ENCODE data around the gene VPS37C.

VPS37C gene

GRCh38 chr11:61133956-61134662 lies 27.1 kb downstream of the VPS37C start:
- DNase-seq (ENCODE audit: low read depth in 4 of 4, low spot score in 1 of 4) = no peak

- no peak for DNase-seq (ENCODE audit: low read depth in 4 of 4, low spot score in 1 of 4)
Observed at GRCh38 chr11:61133145-61133544, 28.1 kb downstream of the VPS37C start.

- DNase-seq (ENCODE audit: low read depth in 4 of 4, low spot score in 1 of 4) = no peak
Observed at GRCh38 chr11:61132646-61133045, 28.6 kb downstream of the VPS37C start.

GRCh38 chr11:61131998-61132555 lies 29.1 kb downstream of the VPS37C start:
- DNase-seq (ENCODE audit: low read depth in 4 of 4, low spot score in 1 of 4) = no peak

DNA sequence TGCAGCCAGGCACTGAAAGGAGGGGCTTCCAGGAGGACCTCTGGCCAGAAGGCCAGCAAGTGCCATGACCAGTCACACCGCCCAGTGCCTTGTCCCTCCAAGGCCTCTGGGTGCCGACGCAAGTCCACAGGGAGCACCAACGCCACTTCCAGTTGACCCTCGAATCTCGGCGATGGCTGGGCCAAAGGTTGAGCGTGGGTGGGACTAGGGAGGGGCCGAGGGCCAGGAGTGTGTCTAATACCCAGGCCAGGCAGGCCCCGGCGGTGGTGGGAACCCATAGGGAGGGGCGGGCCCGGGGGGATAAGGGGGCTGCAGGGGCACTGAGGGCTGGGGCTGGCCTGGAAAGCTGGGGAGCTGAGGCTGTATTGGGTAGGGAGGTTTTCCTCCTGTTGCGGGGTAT lies 29.6 kb downstream of the VPS37C start:
- no peak for DNase-seq (ENCODE audit: low read depth in 4 of 4, low spot score in 1 of 4)

DNA sequence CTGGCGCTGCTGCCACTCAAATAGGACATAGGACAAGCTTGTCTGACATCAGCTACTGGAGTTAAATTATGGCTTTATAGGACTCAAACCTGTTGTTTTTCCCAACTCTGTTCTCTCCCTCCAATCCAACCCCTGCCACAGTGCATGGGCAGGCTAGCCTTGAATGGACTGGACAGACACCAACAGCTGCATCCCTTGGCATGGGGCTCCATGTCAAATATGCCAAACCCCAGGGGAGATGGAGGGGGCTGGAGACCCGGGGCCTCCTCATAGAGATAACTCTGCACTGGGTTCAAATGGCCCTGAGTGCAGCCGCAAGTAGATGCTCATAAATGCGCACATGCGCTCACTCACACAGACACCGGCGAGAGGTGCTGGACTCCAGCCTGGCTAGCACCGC lies 30.0 kb downstream of the VPS37C start:
- DNase-seq (ENCODE audit: low read depth in 4 of 4, low spot score in 1 of 4) = no peak

- peak; percentile 81 to 89 (median 86) for DNase-seq (ENCODE audit: low read depth in 4 of 4, low spot score in 1 of 4)
Observed at GRCh38 chr11:61129639-61130523, 31.3 kb downstream of the VPS37C start.

DNA sequence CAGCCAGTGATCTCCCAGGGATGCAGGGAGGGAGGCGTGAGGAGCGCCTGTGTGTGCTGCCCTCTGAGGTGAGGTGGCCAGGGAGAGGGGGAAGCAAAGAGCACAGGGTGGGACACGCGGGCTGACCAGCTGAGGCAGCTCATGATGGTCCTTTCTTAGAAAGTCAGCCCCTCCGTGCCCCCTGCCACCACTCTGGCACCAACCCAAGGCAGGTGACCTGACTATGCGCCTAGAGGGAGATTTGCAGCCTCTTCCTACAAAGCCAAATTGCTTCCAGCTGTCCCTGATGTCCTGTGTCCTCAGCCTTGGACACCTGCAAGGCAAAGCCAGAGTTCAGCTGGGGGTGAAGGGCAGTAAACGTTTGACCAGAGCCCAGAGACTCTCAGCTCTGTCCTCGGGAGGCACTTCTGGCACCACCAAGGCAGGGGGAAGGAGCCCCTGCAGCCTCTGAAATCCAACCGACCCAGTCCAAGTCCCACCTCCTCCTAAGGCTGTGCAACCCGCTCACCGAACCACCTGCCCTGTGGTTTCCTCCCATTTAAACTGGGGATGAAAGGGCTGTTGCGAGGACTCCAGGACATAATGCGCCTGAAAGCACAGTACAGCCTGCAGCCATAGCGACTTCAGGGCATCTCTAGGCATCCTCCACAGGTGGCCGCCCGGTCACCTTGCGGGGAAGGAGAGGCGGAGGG lies 32.1 kb downstream of the VPS37C start:
- no peak for DNase-seq (ENCODE audit: low read depth in 4 of 4, low spot score in 1 of 4)

- no peak for DNase-seq (ENCODE audit: low read depth in 4 of 4, low spot score in 1 of 4)
Observed at GRCh38 chr11:61127991-61128390, 33.2 kb downstream of the VPS37C start.

DNA sequence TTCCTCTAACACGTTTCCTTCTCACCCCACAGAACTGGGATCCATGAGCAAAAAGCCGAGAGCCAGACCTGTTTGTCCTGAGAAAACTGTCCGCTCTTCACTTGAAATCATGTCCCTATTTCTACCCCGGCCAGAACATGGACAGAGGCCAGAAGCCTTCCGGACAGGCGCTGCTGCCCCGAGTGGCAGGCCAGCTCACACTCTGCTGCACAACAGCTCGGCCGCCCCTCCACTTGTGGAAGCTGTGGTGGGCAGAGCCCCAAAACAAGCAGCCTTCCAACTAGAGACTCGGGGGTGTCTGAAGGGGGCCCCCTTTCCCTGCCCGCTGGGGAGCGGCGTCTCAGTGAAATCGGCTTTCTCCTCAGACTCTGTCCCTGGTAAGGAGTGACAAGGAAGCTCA lies 35.0 kb downstream of the VPS37C start:
- no peak for DNase-seq (ENCODE audit: low read depth in 4 of 4, low spot score in 1 of 4)

DNA sequence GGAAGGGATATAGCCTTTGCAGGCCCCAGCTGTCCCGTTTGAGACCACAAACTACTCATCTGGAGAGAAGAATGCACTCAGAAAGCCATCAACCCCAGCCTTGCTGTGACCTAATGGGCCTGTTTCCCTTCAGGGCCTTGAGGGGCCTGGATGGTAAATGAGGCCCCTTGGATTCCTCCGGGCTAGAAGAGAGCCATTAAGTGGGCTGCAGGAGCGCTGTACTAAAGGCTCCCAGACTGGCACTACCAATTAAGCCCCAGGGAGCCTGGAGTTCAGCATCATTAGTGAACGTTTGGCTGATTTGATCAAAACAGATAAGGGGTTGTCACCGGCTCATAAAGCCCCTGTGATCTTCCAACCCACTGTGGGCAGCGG lies 35.9 kb downstream of the VPS37C start:
- DNase-seq (ENCODE audit: low read depth in 4 of 4, low spot score in 1 of 4) = no peak

GRCh38 chr11:61124574-61125309 lies 36.5 kb downstream of the VPS37C start:
- DNase-seq (ENCODE audit: low read depth in 4 of 4, low spot score in 1 of 4) = no peak

GRCh38 chr11:61123775-61124571 lies 37.3 kb downstream of the VPS37C start:
- no peak for DNase-seq (ENCODE audit: low read depth in 4 of 4, low spot score in 1 of 4)

DNA sequence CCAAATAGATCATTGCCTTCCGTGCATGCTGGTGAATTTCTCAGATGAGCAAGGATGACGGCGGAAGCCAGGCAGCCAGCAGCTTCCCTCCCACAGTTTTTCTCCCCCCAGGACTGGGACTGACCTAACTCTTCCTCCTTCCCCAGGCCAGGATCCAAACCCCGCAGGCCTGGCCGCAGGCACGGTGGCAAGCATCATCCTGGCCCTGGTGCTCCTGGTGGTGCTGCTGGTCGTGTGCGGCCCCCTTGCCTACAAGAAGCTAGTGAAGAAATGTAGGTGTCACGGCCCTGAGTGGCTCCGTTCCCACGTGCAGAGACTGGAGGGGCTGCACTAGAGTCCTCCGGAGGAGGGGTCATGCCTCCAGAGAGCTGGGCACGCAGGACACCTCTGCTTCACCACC lies 38.5 kb downstream of the VPS37C start:
- DNase-seq (ENCODE audit: low read depth in 4 of 4, low spot score in 1 of 4) = no peak

DNA sequence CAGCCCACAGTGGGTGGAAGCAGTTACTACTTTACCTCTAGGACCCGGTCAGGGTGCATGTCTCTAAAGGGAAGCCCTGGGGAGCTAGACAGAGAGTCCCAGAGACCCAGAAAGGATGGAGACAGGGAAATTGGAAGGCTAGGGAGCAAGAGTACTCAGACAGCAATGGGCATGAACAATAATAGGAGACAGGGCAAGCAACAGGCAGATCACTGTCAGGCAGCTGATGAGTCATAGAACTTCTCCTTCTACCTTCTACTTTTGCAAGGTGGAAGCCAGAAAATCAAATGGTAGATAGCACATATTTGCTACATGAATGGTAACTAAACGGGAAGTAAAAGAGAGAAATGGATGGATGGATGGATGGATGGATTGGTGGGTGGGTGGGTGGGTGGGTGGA lies 39.3 kb downstream of the VPS37C start:
- DNase-seq (ENCODE audit: low read depth in 4 of 4, low spot score in 1 of 4) = no peak

DNA sequence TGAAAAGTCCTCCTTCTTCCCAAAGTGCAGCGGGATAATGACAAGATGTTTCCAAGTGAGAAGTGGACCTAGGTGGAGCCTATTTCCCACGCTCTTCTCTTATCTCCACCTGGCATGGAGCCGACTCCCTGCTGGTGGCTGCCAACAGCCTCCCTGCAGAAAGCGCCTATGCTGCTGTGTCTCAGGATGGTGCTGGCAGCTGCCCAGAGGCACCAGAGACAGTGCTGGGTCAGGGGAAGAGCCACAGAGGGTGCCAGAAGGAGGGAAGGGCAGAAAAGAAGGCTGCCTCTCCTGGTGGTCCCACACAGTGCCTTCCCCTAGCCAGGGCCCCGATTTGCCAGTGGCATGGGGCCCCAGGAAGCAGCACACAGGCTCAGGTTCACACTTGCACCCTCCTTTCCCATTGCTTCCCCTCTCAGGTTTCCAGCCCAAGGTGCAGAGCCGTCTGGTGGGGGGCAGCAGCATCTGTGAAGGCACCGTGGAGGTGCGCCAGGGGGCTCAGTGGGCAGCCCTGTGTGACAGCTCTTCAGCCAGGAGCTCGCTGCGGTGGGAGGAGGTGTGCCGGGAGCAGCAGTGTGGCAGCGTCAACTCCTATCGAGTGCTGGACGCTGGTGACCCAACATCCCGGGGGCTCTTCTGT lies 39.9 kb downstream of the VPS37C start:
- no peak for DNase-seq (ENCODE audit: low read depth in 4 of 4, low spot score in 1 of 4)

GRCh38 chr11:61120706-61121191 lies 40.5 kb downstream of the VPS37C start:
- DNase-seq (ENCODE audit: low read depth in 4 of 4, low spot score in 1 of 4) = no peak

- DNase-seq (ENCODE audit: low read depth in 4 of 4, low spot score in 1 of 4) = no peak
Observed at GRCh38 chr11:61120099-61120705, 41.0 kb downstream of the VPS37C start.

DNA sequence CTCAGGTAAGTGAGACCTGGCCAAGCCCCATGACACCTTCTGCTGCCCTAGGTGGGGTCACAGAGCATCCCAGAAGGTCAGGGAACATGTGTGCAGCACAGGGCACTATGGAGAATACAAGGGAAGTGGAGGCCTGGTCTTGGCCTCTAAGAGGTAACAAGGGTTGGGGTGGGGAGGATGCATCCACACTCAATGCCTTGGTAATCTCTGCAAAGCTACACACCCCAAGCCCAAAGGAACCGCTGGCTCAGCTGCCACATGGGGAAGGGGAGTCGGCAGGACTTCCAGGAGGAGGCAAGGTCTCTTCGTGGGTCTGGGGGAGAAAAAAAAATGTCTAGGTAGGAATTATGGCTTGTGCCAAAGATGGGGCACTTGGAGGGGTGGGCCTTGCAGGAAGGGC lies 41.7 kb downstream of the VPS37C start:
- DNase-seq (ENCODE audit: low read depth in 4 of 4, low spot score in 1 of 4) = no peak

Measured in stimulated activated CD4-positive, alpha-beta T cell treated with anti-CD3 and anti-CD28 coated beads, Interleukin-1b, Interleukin-23, amount 100 ng/mL, for 24 hours (primary cell).